Measurements from ENCODE around the gene TCERG1L.

- TF ChIP-seq GATA2 (IDR thresholded peaks at IDR 0.05; ENCODE audit: low read depth, low read length) (no peak), GATA3 (IDR thresholded peaks at IDR 0.05; ENCODE audit: low read depth, low read length) (no peak)
These were observed 84.9 kb downstream of the TCERG1L start for GRCh38 chr10:131226446-131227162.
